Cardiac fibroblast (primary cell): ENCODE measurements around the gene CD9.
A peak's percentile ranks its signal among the peaks of the same experiment; 100 is the strongest.

Experiments used
- DNase-seq, 2 donors: peaks; one replicate each; pipeline versions ENCODE4 v3.0.0 to v3.0.0-alpha.2; 2010; ENCODE audit warnings: low read depth in 2 of 2
- H3K4me3 ChIP-seq, 2 donors: replicated peaks in 1 of 2; 1 replicate in 1 of 2; 2 replicates in 1 of 2; pipeline ENCODE4 v1.5.1; 2011; ENCODE audit warnings: low read depth in 2 of 2, low read length in 2 of 2, mild to moderate bottlenecking in 2 of 2, moderate library complexity in 1 of 2
- CTCF ChIP-seq: IDR thresholded peaks from one replicate; pipeline ENCODE4 v1.5.1; 2011; ENCODE audit warnings: low read depth, mild to moderate bottlenecking, low read length, inconsistent platforms

Gene CD9

GRCh38 chr12:6278439-6279255 is 78.4 kb downstream of the CD9 start:
- peak overlapping the region; percentile 12 to 44 for H3K4me3 ChIP-seq
- peak; percentile 82 to 89 for DNase-seq

GRCh38 chr12:6279256-6279628 is 79.0 kb downstream of the CD9 start:
- DNase-seq, result no peak
- H3K4me3 ChIP-seq, result no peak overlapping the region
- TF ChIP-seq CTCF, result no peak

More at GRCh38 chr12:6278439-6279255, 78.4 kb downstream of the CD9 start:
- peak; percentile 26 for TF ChIP-seq CTCF

- TF ChIP-seq CTCF, result no peak
- no peak for DNase-seq
Measured at GRCh38 chr12:6279631-6280030, 79.4 kb downstream of the CD9 start.

GRCh38 chr12:6280053-6280469 is 79.9 kb downstream of the CD9 start:
- DNase-seq, result peak; percentile 92
- no peak overlapping the region for H3K4me3 ChIP-seq
- TF ChIP-seq CTCF, result no peak

More at GRCh38 chr12:6279631-6280030, 79.4 kb downstream of the CD9 start:
- H3K4me3 ChIP-seq, result no peak overlapping the region

GRCh38 chr12:6280672-6281071 is 80.5 kb downstream of the CD9 start:
- no peak for TF ChIP-seq CTCF
- no peak overlapping the region for H3K4me3 ChIP-seq
- DNase-seq, result no peak

GRCh38 chr12:6281081-6281809 is 81.0 kb downstream of the CD9 start:
- TF ChIP-seq CTCF, result no peak
- DNase-seq, result peak in 1 of 2 donors; percentile 30
- no peak overlapping the region for H3K4me3 ChIP-seq
